K562 (cell line): ENCODE data around the gene CDCA4. TPM values are rescaled to one million over a fixed set of nuclear protein-coding genes. Genes with fewer than 3 reads are reported as not detected.

ENCODE experiments used
- BHLHE40 ChIP-seq: IDR thresholded peaks from 2 replicates; pipeline ENCODE4 v1.6.1; 2011; ENCODE audit warnings: low read length, improper control_type of control experiment
- CHD7 ChIP-seq: fragments of 200-600 bp; sonication (generic); IDR thresholded peaks from one replicate; pipeline ENCODE4 v1.6.1; 2012; ENCODE audit warnings: mild to moderate bottlenecking, low read depth, low read length, inconsistent platforms
- GTF2F1 ChIP-seq: IDR thresholded peaks from 2 replicates; pipeline ENCODE4 v1.6.1; 2011; ENCODE audit warnings: low read depth, low read length, improper control_type of control experiment
- HSF4 ChIP-seq: fragments of 250-450 bp; sonication (Bioruptor Pico); IDR thresholded peaks from 2 replicates; pipeline ENCODE4 v2.1.2; 2022; ENCODE audit warnings: mild to moderate bottlenecking, moderate library complexity, borderline replicate concordance
- JUN ChIP-seq, 2 experiments: sonication (generic) in 1 of 2; formaldehyde crosslinking in 1 of 2; IDR thresholded peaks; 2 replicates each; pipeline versions ENCODE4 v1.6.1 to v1.8.0; 2012 to 2022; ENCODE audit warnings: borderline replicate concordance in 2 of 2, mild to moderate bottlenecking in 2 of 2, improper control_type of control experiment in 1 of 2, low read depth in 1 of 2, low read length in 1 of 2, missing genetic modification reagents in 1 of 2
- NR2C2 ChIP-seq, 2 experiments: fragments of 200-800 bp in 1 of 2; sonication (Bioruptor generic) in 1 of 2; sonication (generic) in 1 of 2; formaldehyde crosslinking in 1 of 2; IDR thresholded peaks; 2 replicates each; pipeline versions ENCODE4 v1.6.1 to v1.8.0; 2016 to 2022; ENCODE audit warnings: mild to moderate bottlenecking in 1 of 2, missing compliant biosample characterization in 1 of 2, missing genetic modification characterization in 1 of 2, missing genetic modification reagents in 1 of 2
- POU5F1 ChIP-seq: fragments of 150-350 bp; IDR thresholded peaks from 2 replicates; pipeline ENCODE4 v1.6.1; 2014; ENCODE audit warnings: borderline replicate concordance, low read length, low read depth, mild to moderate bottlenecking; ENCODE audit not compliant: partially characterized antibody
- PTBP1 ChIP-seq: fragments of 200-400 bp; formaldehyde crosslinking; IDR thresholded peaks from 2 replicates; pipeline ENCODE4 v1.6.1; 2017; ENCODE audit warnings: low read depth, low read length
- RBBP5 ChIP-seq: fragments of 200-600 bp; sonication (generic); IDR thresholded peaks from 2 replicates; pipeline ENCODE4 v1.6.1; 2012; ENCODE audit warnings: borderline replicate concordance, mild to moderate bottlenecking, low read length, control low read depth, inconsistent platforms; ENCODE audit not compliant: insufficient read depth, poor library complexity, severe bottlenecking
- SMARCE1 ChIP-seq: fragments of 450-650 bp; IDR thresholded peaks from 2 replicates; pipeline ENCODE4 v1.7.1; 2016; ENCODE audit warnings: mild to moderate bottlenecking
- TCF7 ChIP-seq: sonication (generic); IDR thresholded peaks from 2 replicates; pipeline ENCODE4 v1.6.1; 2016; ENCODE audit warnings: antibody characterized with exemption, borderline replicate concordance
- TRIM24 ChIP-seq, 2 experiments: fragments of 450-650 bp; IDR thresholded peaks; 2 replicates each; pipeline ENCODE4 v1.6.1; 2016
- ZNF12 ChIP-seq: sonication (generic); formaldehyde crosslinking; IDR thresholded peaks from 2 replicates; pipeline ENCODE4 v1.4.0; 2020; ENCODE audit warnings: mild to moderate bottlenecking, missing genetic modification reagents
- ZNF76 ChIP-seq: fragments of 250-450 bp; sonication (Bioruptor Pico); IDR thresholded peaks from 2 replicates; pipeline ENCODE4 v1.4.0; 2020; ENCODE audit warnings: mild to moderate bottlenecking, moderate library complexity, borderline replicate concordance
- polyA plus RNA-seq, 8 experiments: library from polyadenylated mRNA; depleted of rRNA in 4 of 8; stranded (reverse) in 5 of 8; unstranded in 3 of 8; fragments of >200 nt; fragmentation: Nextera tagmentation in 2 of 8; fragmentation: Illumina TruSeq in 1 of 8; extraction: Ambion mirVana in 2 of 8; extraction: Trizol in 1 of 8; gene quantifications; 2 replicates each; pipeline versions ENCODE4 v1.2.1 to v1.2.3, GENCODE V29; 2011 to 2014; ENCODE audit warnings: inconsistent platforms in 1 of 8, missing spikeins in 1 of 8
- total RNA-seq, 7 experiments: library from RNA; depleted of rRNA in 6 of 7; stranded (reverse); fragments of >200 nt in 6 of 7; fragmentation: Illumina TruSeq in 2 of 7; extraction: Trizol in 2 of 7; gene quantifications; 2 replicates each; pipeline versions ENCODE4 v1.2.1 to v1.2.3, GENCODE V29; 2011 to 2021; ENCODE audit warnings: low replicate concordance in 1 of 7

The CDCA4 gene
- total and polyA plus RNA-seq, 9 of the 15 experiments (the other 6 are each of a cell fraction or from before 2014, with no cell fraction given), result 6.6 to 44.2 (median 23.0) TPM

- no peak for TF ChIP-seq CHD7
- no peak; the same call in 1 of the 2 replicates for TF ChIP-seq ZNF12 (CRISPR knock-in tag)
- TF ChIP-seq PTBP1, result no peak
- TF ChIP-seq TRIM24 (IDR thresholded peaks at IDR 0.05), result no peak
- TF ChIP-seq JUN (IDR thresholded peaks at IDR 0.05; ENCODE audit: borderline replicate concordance, low read depth, low read length), result no peak
- no peak for TF ChIP-seq JUN (CRISPR knock-in tag; IDR thresholded peaks at IDR 0.05; ENCODE audit: borderline replicate concordance)
- TF ChIP-seq RBBP5, result peak; percentile 44
- TF ChIP-seq SMARCE1, result no peak
- no peak for TF ChIP-seq POU5F1
- no peak for TF ChIP-seq TCF7
- no peak for TF ChIP-seq HSF4 (CRISPR knock-in tag)
- TF ChIP-seq ZNF76 (CRISPR knock-in tag), result no peak
- no peak for TF ChIP-seq GTF2F1
- TF ChIP-seq NR2C2 (CRISPR knock-in tag; IDR thresholded peaks at IDR 0.05), result no peak
- TF ChIP-seq NR2C2 (tag; IDR thresholded peaks at IDR 0.05), result peak; percentile 12
- TF ChIP-seq BHLHE40, result no peak
Observed at GRCh38 chr14:105019861-105020814, 745 bp downstream of the CDCA4 start (continued).
